Esophagus muscularis mucosa (tissue), 4 donors: ENCODE data around the gene ASXL3.

Experiments
- EP300 ChIP-seq: sonication (generic); formaldehyde crosslinking; IDR thresholded peaks from one replicate; pipeline ENCODE4 v1.6.1; 2017; ENCODE audit warnings: antibody characterized with exemption
- POLR2A ChIP-seq: fragments of 450-650 bp; IDR thresholded peaks from one replicate; pipeline ENCODE4 v1.6.1; 2017; ENCODE audit warnings: antibody characterized with exemption, moderate library complexity, mild to moderate bottlenecking, low read depth
- POLR2AphosphoS5 ChIP-seq, 2 donors: sonication (generic); formaldehyde crosslinking; IDR thresholded peaks; one replicate each; pipeline ENCODE4 v1.6.1; 2017; ENCODE audit warnings: antibody characterized with exemption in 2 of 2
- TF ChIP-seq, protein P1 (sequence below), 3 experiments: fragments of 200-600 bp in 2 of 3; fragments of 450-650 bp in 1 of 3; sonication (generic) in 2 of 3; IDR thresholded peaks; one replicate each; pipeline ENCODE4 v1.5.1; 2017 to 2019; ENCODE audit warnings: antibody characterized with exemption in 3 of 3, mild to moderate bottlenecking in 2 of 3, moderate library complexity in 1 of 3

GRCh38 chr18:33673689-33674088, 95.7 kb downstream of the ASXL3 start:
- TF ChIP-seq, protein P1, sequence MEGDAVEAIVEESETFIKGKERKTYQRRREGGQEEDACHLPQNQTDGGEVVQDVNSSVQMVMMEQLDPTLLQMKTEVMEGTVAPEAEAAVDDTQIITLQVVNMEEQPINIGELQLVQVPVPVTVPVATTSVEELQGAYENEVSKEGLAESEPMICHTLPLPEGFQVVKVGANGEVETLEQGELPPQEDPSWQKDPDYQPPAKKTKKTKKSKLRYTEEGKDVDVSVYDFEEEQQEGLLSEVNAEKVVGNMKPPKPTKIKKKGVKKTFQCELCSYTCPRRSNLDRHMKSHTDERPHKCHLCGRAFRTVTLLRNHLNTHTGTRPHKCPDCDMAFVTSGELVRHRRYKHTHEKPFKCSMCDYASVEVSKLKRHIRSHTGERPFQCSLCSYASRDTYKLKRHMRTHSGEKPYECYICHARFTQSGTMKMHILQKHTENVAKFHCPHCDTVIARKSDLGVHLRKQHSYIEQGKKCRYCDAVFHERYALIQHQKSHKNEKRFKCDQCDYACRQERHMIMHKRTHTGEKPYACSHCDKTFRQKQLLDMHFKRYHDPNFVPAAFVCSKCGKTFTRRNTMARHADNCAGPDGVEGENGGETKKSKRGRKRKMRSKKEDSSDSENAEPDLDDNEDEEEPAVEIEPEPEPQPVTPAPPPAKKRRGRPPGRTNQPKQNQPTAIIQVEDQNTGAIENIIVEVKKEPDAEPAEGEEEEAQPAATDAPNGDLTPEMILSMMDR (IDR thresholded peaks at IDR 0.05), result no peak
- no peak for TF ChIP-seq POLR2A
- no peak for TF ChIP-seq EP300
- TF ChIP-seq POLR2AphosphoS5 (IDR thresholded peaks at IDR 0.05), result no peak
